Vagina (tissue), 2 donors: ENCODE data around the gene FBLN1.

Source experiments
- CTCF ChIP-seq, 3 experiments: fragments of 450-650 bp in 2 of 3; fragments of 200-600 bp in 1 of 3; sonication (generic) in 1 of 3; IDR thresholded peaks; one replicate each; pipeline ENCODE4 v1.5.1; 2017 to 2019; ENCODE audit warnings: antibody characterized with exemption in 3 of 3, mild to moderate bottlenecking in 2 of 3, moderate library complexity in 2 of 3
- POLR2AphosphoS5 ChIP-seq, 2 donors: sonication (generic); formaldehyde crosslinking; IDR thresholded peaks; one replicate each; pipeline ENCODE4 v1.9.0; 2017; ENCODE audit warnings: antibody characterized with exemption in 2 of 2, mild to moderate bottlenecking in 2 of 2, low read depth in 1 of 2; ENCODE audit not compliant: insufficient read depth in 1 of 2

GRCh38 chr22:45580726-45581381, 78.2 kb downstream of the FBLN1 start:
- no peak for TF ChIP-seq CTCF (IDR thresholded peaks at IDR 0.05)
- no peak for TF ChIP-seq POLR2AphosphoS5 (IDR thresholded peaks at IDR 0.05; ENCODE audit: insufficient read depth in 1 of 2, low read depth in 1 of 2)
